Measurements from ENCODE around the gene MAPKAPK2.

MAPKAPK2 gene

GRCh38 chr1:206735553-206736031, 50.9 kb downstream of the MAPKAPK2 start:
- H2AFZ ChIP-seq = no peak overlapping the region
- no peaks in the 10 kb centered on the region for H3K79me2 ChIP-seq
- TF ChIP-seq, protein P1, sequence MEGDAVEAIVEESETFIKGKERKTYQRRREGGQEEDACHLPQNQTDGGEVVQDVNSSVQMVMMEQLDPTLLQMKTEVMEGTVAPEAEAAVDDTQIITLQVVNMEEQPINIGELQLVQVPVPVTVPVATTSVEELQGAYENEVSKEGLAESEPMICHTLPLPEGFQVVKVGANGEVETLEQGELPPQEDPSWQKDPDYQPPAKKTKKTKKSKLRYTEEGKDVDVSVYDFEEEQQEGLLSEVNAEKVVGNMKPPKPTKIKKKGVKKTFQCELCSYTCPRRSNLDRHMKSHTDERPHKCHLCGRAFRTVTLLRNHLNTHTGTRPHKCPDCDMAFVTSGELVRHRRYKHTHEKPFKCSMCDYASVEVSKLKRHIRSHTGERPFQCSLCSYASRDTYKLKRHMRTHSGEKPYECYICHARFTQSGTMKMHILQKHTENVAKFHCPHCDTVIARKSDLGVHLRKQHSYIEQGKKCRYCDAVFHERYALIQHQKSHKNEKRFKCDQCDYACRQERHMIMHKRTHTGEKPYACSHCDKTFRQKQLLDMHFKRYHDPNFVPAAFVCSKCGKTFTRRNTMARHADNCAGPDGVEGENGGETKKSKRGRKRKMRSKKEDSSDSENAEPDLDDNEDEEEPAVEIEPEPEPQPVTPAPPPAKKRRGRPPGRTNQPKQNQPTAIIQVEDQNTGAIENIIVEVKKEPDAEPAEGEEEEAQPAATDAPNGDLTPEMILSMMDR (IDR thresholded peaks at IDR 0.05) = no peak
- no peak overlapping the region for H3K27ac ChIP-seq
- no peaks in the 10 kb centered on the region for H3K27me3 ChIP-seq (ENCODE audit: control insufficient read depth, insufficient read depth, low read length)
- H3K4me2 ChIP-seq (ENCODE audit: low read length) = no peak overlapping the region
- H3K9me3 ChIP-seq (ENCODE audit: control insufficient read depth, low read length) = no peaks in the 10 kb centered on the region
- H3K9ac ChIP-seq = no peak overlapping the region
- no peaks in the 10 kb centered on the region for H3K36me3 ChIP-seq (ENCODE audit: control insufficient read depth, insufficient read depth, low read length)
- H3K4me1 ChIP-seq = no peaks in the 10 kb centered on the region
- H3K4me3 ChIP-seq (ENCODE audit: low read depth, low read length) = no peak overlapping the region

- no peak overlapping the region for H2AFZ ChIP-seq
- H3K79me2 ChIP-seq = no peaks in the 10 kb centered on the region
- no peak overlapping the region for H3K9ac ChIP-seq
- no peaks in the 10 kb centered on the region for H3K9me3 ChIP-seq (ENCODE audit: control insufficient read depth, low read length)
- no peaks in the 10 kb centered on the region for H3K4me1 ChIP-seq
- TF ChIP-seq, protein P1 (IDR thresholded peaks at IDR 0.05) = no peak
- H3K27ac ChIP-seq = no peak overlapping the region
- H3K4me3 ChIP-seq (ENCODE audit: low read depth, low read length) = no peak overlapping the region
- H3K4me2 ChIP-seq (ENCODE audit: low read length) = no peak overlapping the region
- H3K27me3 ChIP-seq (ENCODE audit: control insufficient read depth, insufficient read depth, low read length) = no peaks in the 10 kb centered on the region
- no peaks in the 10 kb centered on the region for H3K36me3 ChIP-seq (ENCODE audit: control insufficient read depth, insufficient read depth, low read length)
Observed at GRCh38 chr1:206736878-206737728, 52.4 kb downstream of the MAPKAPK2 start.

DNA sequence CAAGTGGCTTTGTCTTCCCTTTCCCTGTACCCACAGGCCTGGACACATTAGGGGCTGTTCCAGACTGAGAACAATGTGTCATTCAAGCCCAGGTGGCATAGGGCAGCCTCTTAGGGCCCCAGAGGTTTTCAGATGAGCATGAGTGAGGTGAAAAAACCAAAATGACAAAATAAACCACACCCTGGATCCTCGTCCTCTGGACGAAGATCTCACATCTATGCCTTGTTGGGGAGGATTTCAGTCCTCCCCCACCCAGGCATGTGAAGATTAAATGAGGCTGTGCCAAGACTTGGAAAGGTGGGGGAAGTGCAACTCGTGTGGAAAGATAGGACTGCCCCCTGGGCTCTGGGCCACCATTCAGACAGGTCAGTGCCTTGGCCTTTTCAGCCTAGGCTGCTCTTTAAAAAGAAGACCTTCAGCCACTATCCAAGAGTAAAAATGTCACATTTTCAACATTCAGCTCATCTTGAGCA, 53.1 kb downstream of the MAPKAPK2 start:
- H3K9me3 ChIP-seq (ENCODE audit: control insufficient read depth, low read length) = no peaks in the 10 kb centered on the region
- no peaks in the 10 kb centered on the region for H3K27me3 ChIP-seq (ENCODE audit: control insufficient read depth, insufficient read depth, low read length)
- no peak overlapping the region for H3K27ac ChIP-seq
- H3K79me2 ChIP-seq = no peaks in the 10 kb centered on the region
- H3K36me3 ChIP-seq (ENCODE audit: control insufficient read depth, insufficient read depth, low read length) = no peaks in the 10 kb centered on the region
- no peak overlapping the region for H3K4me3 ChIP-seq (ENCODE audit: low read depth, low read length)
- H2AFZ ChIP-seq = no peak overlapping the region
- H3K9ac ChIP-seq = no peak overlapping the region
- H3K4me1 ChIP-seq = no peaks in the 10 kb centered on the region
- TF ChIP-seq, protein P1 (IDR thresholded peaks at IDR 0.05) = no peak
- H3K4me2 ChIP-seq (ENCODE audit: low read length) = no peak overlapping the region

DNA sequence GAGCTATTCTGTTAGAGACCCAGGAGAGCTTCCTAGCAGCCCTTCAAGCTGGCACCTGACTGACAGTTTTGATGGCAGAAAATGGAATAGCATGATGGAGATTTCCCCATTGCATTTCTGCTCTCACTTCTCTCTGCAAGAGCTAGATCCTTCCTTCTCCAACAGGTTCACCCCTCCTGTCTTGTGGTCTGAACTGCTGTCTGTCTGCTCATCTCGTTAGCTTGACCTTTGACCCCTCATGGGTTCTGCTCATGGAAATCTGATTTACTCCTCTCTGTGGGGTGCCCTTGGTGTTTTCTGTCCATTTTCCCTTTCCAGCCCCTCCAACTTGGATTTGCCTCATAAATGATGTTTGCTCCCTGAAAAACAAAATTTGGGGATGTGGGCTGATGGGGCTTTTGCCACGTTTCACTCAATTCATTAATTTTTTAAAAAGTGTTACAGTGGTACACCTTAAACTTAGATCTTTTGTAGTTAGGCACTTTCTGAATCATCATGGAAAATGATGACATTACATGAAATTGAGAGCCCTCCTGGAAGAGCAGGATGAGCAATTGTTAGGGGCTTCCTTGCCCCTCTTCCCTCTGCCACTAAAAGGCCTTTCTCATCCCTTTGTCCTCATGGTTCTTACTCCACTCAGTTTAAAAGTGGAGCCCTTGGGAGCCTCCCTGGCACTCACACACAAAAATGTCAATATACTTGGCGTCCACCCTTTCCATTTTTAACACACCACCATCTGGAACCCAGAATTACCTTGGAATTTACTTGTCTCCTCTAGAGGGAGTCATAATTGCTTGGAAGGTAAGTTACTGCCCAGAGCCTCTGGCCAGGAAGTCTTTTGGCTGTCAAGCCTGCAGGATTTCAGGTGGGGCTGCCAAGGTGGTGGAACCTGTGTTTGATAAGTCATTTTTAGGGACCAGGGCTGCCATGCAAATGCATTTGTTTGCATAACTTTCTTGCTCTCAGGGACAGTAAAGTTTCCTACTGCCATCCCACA, 54.0 kb downstream of the MAPKAPK2 start:
- TF ChIP-seq, protein P1 (IDR thresholded peaks at IDR 0.05) = no peak
- Histone ChIP-seq H3K27ac (no peak overlapping the region), H3K4me1 (no peaks in the 10 kb centered on the region), H3K9ac (no peak overlapping the region), H3K4me2 (ENCODE audit: low read length) (no peak overlapping the region), H3K4me3 (ENCODE audit: low read depth, low read length) (no peak overlapping the region), H3K79me2 (no peaks in the 10 kb centered on the region), H3K36me3 (ENCODE audit: control insufficient read depth, insufficient read depth, low read length) (no peaks in the 10 kb centered on the region), H2AFZ (no peak overlapping the region), H3K27me3 (ENCODE audit: control insufficient read depth, insufficient read depth, low read length) (no peaks in the 10 kb centered on the region), H3K9me3 (ENCODE audit: control insufficient read depth, low read length) (no peaks in the 10 kb centered on the region)
